Measurements from ENCODE around the gene CAB39L. TPM values are rescaled to one million over a fixed set of nuclear protein-coding genes. Genes with fewer than 3 reads are reported as not detected.

CAB39L gene
- polyA plus RNA-seq, 2 of the 4 experiments (the other 2 are of a cell fraction): 2.3 to 5.2 TPM

GRCh38 chr13:49411353-49411752, 32.5 kb downstream of the CAB39L start (continued):
- TF ChIP-seq REST (IDR thresholded peaks at IDR 0.05) (no peak), MYC (IDR thresholded peaks at IDR 0.05; ENCODE audit: borderline replicate concordance, low read length) (no peak)

GRCh38 chr13:49410477-49410876, 33.4 kb downstream of the CAB39L start:
- Histone ChIP-seq H3K27ac (no peak overlapping the region), H3K9me3 (no peaks in the 10 kb centered on the region), H3K4me3 (no peak overlapping the region), H3K4me2 (no peak overlapping the region), H3K4me1 (no peaks in the 10 kb centered on the region)
- DNase-seq (ENCODE audit: low read depth in 1 of 2, low spot score in 1 of 2): no peak
- ChIA-PET CTCF (interaction anchor here (1.4 kb wide), 1 partner anchor 116 kb away, joined by 3 read pairs; no protein-coding TSS in a partner anchor), POLR2A (no interaction called here)
- TF ChIP-seq RARB (CRISPR knock-in tag; IDR thresholded peaks at IDR 0.05) (no peak), POLR2A (IDR thresholded peaks at IDR 0.05; ENCODE audit: low read length) (no peak), FOSB (CRISPR knock-in tag; IDR thresholded peaks at IDR 0.05) (no peak), E2F6 (IDR thresholded peaks at IDR 0.05; ENCODE audit: borderline replicate concordance, low read depth) (no peak), FOSL2 (IDR thresholded peaks at IDR 0.05) (no peak), FOSL2 (CRISPR knock-in tag; IDR thresholded peaks at IDR 0.05) (no peak), BCL3 (IDR thresholded peaks at IDR 0.05) (no peak), HMGXB4 (CRISPR knock-in tag; IDR thresholded peaks at IDR 0.05; ENCODE audit: borderline replicate concordance) (no peak), ATOH8 (CRISPR knock-in tag; IDR thresholded peaks at IDR 0.05; ENCODE audit: low read depth) (no peak)
- FAIRE-seq: no peak
- no peak for ATAC-seq

GRCh38 chr13:49410006-49410405, 33.9 kb downstream of the CAB39L start:
- TF ChIP-seq TFCP2L1 (CRISPR knock-in tag; IDR thresholded peaks at IDR 0.05): no peak
- TF ChIP-seq MAFK (IDR thresholded peaks at IDR 0.05; ENCODE audit: partially characterized antibody): no peak
- TF ChIP-seq NPAS2 (CRISPR knock-in tag; IDR thresholded peaks at IDR 0.05; ENCODE audit: borderline replicate concordance): no peak
- no peak for TF ChIP-seq HDAC2 (IDR thresholded peaks at IDR 0.05)
- no peak for TF ChIP-seq EHMT2 (IDR thresholded peaks at IDR 0.05; ENCODE audit: low read depth)
- no peak for TF ChIP-seq ATOH8 (CRISPR knock-in tag; IDR thresholded peaks at IDR 0.05; ENCODE audit: low read depth)
- no peak for TF ChIP-seq HOXB5 (CRISPR knock-in tag; IDR thresholded peaks at IDR 0.05)
- TF ChIP-seq CTCF (IDR thresholded peaks at IDR 0.05): no peak
- no peak for TF ChIP-seq TP53 (CRISPR knock-in tag; IDR thresholded peaks at IDR 0.05)
- TF ChIP-seq USF2 (IDR thresholded peaks at IDR 0.05): no peak
- ChIA-PET POLR2A (no interaction called here), CTCF (interaction anchor here (1.4 kb wide), 1 partner anchor 115 kb away, joined by 3 read pairs; no protein-coding TSS in a partner anchor)
- Histone ChIP-seq H3K4me3 (no peak overlapping the region), H3K27ac (no peak overlapping the region), H3K4me1 (no peaks in the 10 kb centered on the region), H3K4me2 (no peak overlapping the region), H3K9me3 (no peaks in the 10 kb centered on the region)
- DNase-seq (ENCODE audit: low read depth in 1 of 2, low spot score in 1 of 2): no peak
- no peak for FAIRE-seq
- ATAC-seq: no peak
- 71% methylated on average over 4 of the region's 4 CpGs for WGBS (ENCODE audit: missing lambda C conversion rate)
